OCI-LY1 (cell line): ENCODE data around the gene MTMR12.
A peak's percentile ranks its signal among the peaks of the same experiment; 100 is the strongest.

ENCODE experiments used
- H2AFZ ChIP-seq: fragments of 200-600 bp; sonication (generic), shearing (Covaris generic); 2 replicates; pipeline ENCODE4 v1.6.0; 2014; ENCODE audit warnings: antibody characterized with exemption, mild to moderate bottlenecking, low read length
- H3F3A ChIP-seq: fragments of 200-600 bp; sonication (generic), shearing (Covaris generic); 2 replicates; pipeline ENCODE4 v1.6.0; 2014; ENCODE audit warnings: mild to moderate bottlenecking, antibody characterized with exemption, low read length, moderate library complexity; ENCODE audit not compliant: insufficient read depth
- H3K27ac ChIP-seq: fragments of 200-600 bp; sonication (generic); 2 replicates; pipeline ENCODE4 v1.5.1; 2014; ENCODE audit warnings: low read length, mixed run types, mild to moderate bottlenecking, low read depth; ENCODE audit not compliant: poor library complexity, severe bottlenecking
- H3K27me3 ChIP-seq: fragments of 200-600 bp; sonication (generic); 2 replicates; pipeline ENCODE4 v1.6.0; 2014; ENCODE audit warnings: antibody characterized with exemption, mild to moderate bottlenecking, low read length, moderate library complexity; ENCODE audit not compliant: insufficient read depth
- H3K36me3 ChIP-seq: fragments of 200-600 bp; sonication (generic); 2 replicates; pipeline ENCODE4 v1.6.1; 2014; ENCODE audit warnings: mild to moderate bottlenecking, antibody characterized with exemption, low read length, moderate library complexity, mixed read lengths; ENCODE audit not compliant: insufficient read depth
- H3K4me1 ChIP-seq: fragments of 200-600 bp; sonication (generic); 2 replicates; pipeline ENCODE4 v1.5.1; 2014; ENCODE audit warnings: mild to moderate bottlenecking, low read length, moderate library complexity; ENCODE audit not compliant: insufficient read depth, severe bottlenecking
- H3K4me2 ChIP-seq: fragments of 200-600 bp; sonication (generic), shearing (Covaris generic); 2 replicates; pipeline ENCODE4 v1.6.1; 2014; ENCODE audit warnings: low read length
- H3K4me3 ChIP-seq: fragments of 200-600 bp; sonication (generic); 2 replicates; pipeline ENCODE4 v1.5.1; 2014; ENCODE audit warnings: low read length, low read depth, mild to moderate bottlenecking, mixed read lengths; ENCODE audit not compliant: poor library complexity, severe bottlenecking
- H3K79me2 ChIP-seq: fragments of 200-600 bp; shearing (Covaris generic); 2 replicates; pipeline ENCODE4 v1.6.1; 2016; ENCODE audit warnings: mixed run types, low read length, mixed read lengths; ENCODE audit not compliant: insufficient read depth
- H3K9ac ChIP-seq: fragments of 200-600 bp; sonication (generic), shearing (Covaris generic); 2 replicates; pipeline ENCODE4 v1.6.1; 2014; ENCODE audit warnings: mild to moderate bottlenecking, low read length, mixed read lengths
- H3K9me2 ChIP-seq: fragments of 200-600 bp; sonication (generic), shearing (Covaris generic); 2 replicates; pipeline ENCODE4 v1.6.1; 2014; ENCODE audit warnings: low read depth, mild to moderate bottlenecking, low read length, mixed read lengths
- H3K9me3 ChIP-seq: fragments of 200-600 bp; shearing (Covaris generic); 2 replicates; pipeline ENCODE4 v1.6.1; 2014; ENCODE audit warnings: low read length, mixed read lengths
- H4K20me1 ChIP-seq: fragments of 200-600 bp; sonication (generic), shearing (Covaris generic); 2 replicates; pipeline ENCODE4 v1.6.0; 2016; ENCODE audit warnings: mild to moderate bottlenecking, low read length; ENCODE audit not compliant: insufficient read depth
- EZH2 ChIP-seq: fragments of 200-600 bp; sonication (generic), shearing (Covaris generic); IDR thresholded peaks from 2 replicates; pipeline ENCODE4 v1.8.0; 2017; ENCODE audit warnings: borderline replicate concordance, mixed run types, mild to moderate bottlenecking, antibody characterized with exemption, low read length, moderate library complexity, mixed read lengths
- TF ChIP-seq, protein P1 (sequence below): fragments of 200-600 bp; sonication (generic), shearing (Covaris generic); IDR thresholded peaks from 2 replicates; pipeline ENCODE4 v1.5.1; 2017; ENCODE audit warnings: mild to moderate bottlenecking, antibody characterized with exemption, low read length, moderate library complexity, mixed read lengths

MTMR12 gene

DNA sequence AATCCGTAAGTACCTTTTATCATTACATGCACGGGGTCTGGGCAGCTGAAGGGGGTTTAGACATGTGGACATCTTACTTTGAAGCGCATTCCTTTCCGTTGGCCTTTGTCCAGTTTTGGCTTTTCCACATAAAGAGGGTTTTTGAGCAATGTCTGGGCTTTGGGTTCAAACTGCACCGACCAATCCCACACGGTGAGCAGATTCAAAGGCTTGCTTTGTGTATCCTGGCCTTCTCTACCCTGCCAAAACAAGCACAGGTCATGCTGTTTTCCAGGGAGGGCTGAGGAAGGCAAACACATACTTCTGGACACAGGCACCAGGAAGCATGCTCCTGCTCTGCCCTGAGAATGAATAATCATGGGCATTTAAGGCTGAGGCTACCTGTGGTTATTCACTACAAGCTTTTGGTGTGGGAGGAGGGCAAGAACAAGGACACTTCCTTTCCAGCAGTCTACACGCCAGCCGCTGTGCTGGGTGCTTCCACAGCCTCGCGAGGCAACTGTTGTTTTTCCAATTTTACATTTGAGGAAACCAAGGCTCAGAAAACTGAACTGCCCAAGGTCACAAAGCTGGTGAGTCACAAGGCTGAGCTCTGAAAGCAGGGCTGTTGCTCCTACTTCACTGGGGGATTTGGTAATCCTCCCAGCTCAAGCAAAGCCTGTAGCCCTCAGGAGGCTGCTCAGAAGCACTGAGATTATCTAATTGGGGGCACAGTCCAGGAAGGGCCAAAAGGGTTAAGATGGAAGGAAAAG is 78.9 kb downstream of the MTMR12 start:
- H3K27ac ChIP-seq = no peak overlapping the region
- H3F3A ChIP-seq = no peaks in the 10 kb centered on the region
- no peak for TF ChIP-seq EZH2
- TF ChIP-seq, protein P1, sequence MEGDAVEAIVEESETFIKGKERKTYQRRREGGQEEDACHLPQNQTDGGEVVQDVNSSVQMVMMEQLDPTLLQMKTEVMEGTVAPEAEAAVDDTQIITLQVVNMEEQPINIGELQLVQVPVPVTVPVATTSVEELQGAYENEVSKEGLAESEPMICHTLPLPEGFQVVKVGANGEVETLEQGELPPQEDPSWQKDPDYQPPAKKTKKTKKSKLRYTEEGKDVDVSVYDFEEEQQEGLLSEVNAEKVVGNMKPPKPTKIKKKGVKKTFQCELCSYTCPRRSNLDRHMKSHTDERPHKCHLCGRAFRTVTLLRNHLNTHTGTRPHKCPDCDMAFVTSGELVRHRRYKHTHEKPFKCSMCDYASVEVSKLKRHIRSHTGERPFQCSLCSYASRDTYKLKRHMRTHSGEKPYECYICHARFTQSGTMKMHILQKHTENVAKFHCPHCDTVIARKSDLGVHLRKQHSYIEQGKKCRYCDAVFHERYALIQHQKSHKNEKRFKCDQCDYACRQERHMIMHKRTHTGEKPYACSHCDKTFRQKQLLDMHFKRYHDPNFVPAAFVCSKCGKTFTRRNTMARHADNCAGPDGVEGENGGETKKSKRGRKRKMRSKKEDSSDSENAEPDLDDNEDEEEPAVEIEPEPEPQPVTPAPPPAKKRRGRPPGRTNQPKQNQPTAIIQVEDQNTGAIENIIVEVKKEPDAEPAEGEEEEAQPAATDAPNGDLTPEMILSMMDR = no peak
- no peak overlapping the region for H2AFZ ChIP-seq
- H3K9me2 ChIP-seq = no peaks in the 10 kb centered on the region
- no peaks in the 10 kb centered on the region for H3K79me2 ChIP-seq
- no peaks in the 10 kb centered on the region for H3K27me3 ChIP-seq
- peaks cover 6% of the 10 kb centered on the region for H3K4me1 ChIP-seq
- no peaks in the 10 kb centered on the region for H4K20me1 ChIP-seq
- no peak overlapping the region for H3K9ac ChIP-seq
- no peak overlapping the region for H3K4me3 ChIP-seq
- no peaks in the 10 kb centered on the region for H3K9me3 ChIP-seq
- no peak overlapping the region for H3K4me2 ChIP-seq
- H3K36me3 ChIP-seq = peaks cover 79% of the 10 kb centered on the region

DNA sequence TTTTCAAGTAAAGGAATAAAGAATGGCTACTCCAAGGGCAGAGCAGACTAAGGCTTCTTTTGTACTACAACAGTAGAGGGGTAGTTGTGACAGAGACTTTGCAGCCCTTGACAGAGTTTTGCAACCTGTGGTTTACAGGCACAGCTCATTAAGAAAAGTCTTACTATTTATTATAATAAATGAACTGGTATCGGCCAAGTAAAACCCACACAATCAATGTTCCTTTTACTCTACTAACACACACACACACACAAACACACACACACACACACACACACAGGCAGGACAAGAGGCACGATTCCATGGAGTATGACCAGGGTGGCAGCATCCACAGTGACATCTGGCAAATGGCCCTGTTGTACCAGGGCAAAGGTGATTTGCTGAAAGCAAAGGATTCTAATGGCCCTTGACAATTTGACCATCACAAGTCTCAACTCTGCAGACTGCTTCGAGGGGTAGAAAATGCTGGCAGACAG is 79.5 kb downstream of the MTMR12 start:
- Histone ChIP-seq H3K9me2 (no peaks in the 10 kb centered on the region), H3K79me2 (no peaks in the 10 kb centered on the region), H3K4me2 (no peak overlapping the region), H3F3A (no peaks in the 10 kb centered on the region), H3K27me3 (no peaks in the 10 kb centered on the region), H3K9me3 (no peaks in the 10 kb centered on the region), H2AFZ (no peak overlapping the region), H3K4me3 (no peak overlapping the region), H3K9ac (no peak overlapping the region), H3K4me1 (peaks cover 6% of the 10 kb centered on the region), H3K36me3 (peaks cover 76% of the 10 kb centered on the region), H3K27ac (no peak overlapping the region), H4K20me1 (no peaks in the 10 kb centered on the region)
- TF ChIP-seq, protein P1 = no peak

DNA sequence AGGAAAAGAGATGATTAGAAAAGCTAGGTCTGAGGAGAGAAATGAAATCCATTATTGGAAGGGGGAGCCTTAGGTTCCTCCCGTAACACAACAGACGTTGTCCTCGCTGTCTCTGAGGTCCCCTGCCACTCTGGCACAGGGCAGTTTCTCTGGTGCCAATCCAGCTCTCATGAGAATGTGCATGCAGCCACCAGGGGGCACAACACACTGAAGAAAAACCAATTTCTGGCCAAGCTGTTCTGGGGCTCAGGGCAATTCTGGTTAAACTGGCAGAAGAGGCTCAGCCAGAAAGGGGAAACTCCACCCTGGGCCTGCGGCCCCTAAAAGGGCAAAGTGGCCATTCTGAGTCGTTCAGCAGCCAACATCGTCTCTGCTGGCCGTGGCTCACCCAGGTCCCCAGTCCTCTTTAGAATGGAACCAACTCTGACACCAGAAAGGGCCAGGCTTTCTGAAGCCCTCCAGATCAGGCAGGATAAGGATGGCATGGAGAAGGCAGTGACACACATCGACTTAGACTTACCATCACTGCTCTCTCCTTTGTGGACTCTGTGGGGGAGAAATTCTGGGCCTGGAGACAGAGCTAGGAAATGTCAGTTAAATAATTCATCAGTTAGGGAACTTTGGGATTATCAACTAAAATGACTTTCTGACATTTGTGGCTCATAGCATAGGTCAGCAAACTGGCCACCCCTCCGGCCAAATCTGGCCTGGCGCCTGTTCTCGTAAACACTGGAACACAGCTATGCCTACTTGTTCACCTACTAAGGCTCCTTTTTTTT is 80.1 kb downstream of the MTMR12 start:
- Histone ChIP-seq H3K79me2 (no peaks in the 10 kb centered on the region), H4K20me1 (no peaks in the 10 kb centered on the region), H3K4me1 (peaks cover 6% of the 10 kb centered on the region), H3K27ac (no peak overlapping the region), H3K4me2 (no peak overlapping the region), H3K4me3 (no peak overlapping the region), H3K9me3 (no peaks in the 10 kb centered on the region), H3K9me2 (no peaks in the 10 kb centered on the region), H3K36me3 (peaks cover 79% of the 10 kb centered on the region), H2AFZ (no peak overlapping the region), H3K27me3 (no peaks in the 10 kb centered on the region), H3F3A (no peaks in the 10 kb centered on the region), H3K9ac (no peak overlapping the region)
- TF ChIP-seq, protein P1 = peak; percentile 90
- TF ChIP-seq EZH2 = no peak
